HL-60 (cell line): ENCODE measurements around the gene CNGB1.

Source experiments
- DNase-seq, 2 experiments: peaks; one replicate each; pipeline ENCODE4 v3.0.0-alpha.2; 2010 to 2020; ENCODE audit warnings: low read depth in 1 of 2, low spot score in 1 of 2
- H3K27ac ChIP-seq: fragments of 250-450 bp; sonication (Bioruptor Pico); replicated peaks from 2 replicates; pipeline ENCODE4 v1.5.1; 2020; ENCODE audit warnings: mild to moderate bottlenecking, moderate library complexity
- H3K27me3 ChIP-seq: fragments of 250-450 bp; sonication (Bioruptor Pico); 2 replicates; pipeline ENCODE4 v1.5.1; 2021; ENCODE audit warnings: mild to moderate bottlenecking, moderate library complexity; ENCODE audit not compliant: insufficient read depth, poor library complexity, severe bottlenecking
- H3K4me3 ChIP-seq: replicated peaks from 2 replicates; pipeline ENCODE4 v1.5.1; 2011; ENCODE audit warnings: mild to moderate bottlenecking, control low read depth, low read length; ENCODE audit not compliant: insufficient read depth
- GABPA ChIP-seq: IDR thresholded peaks from 2 replicates; pipeline ENCODE4 v1.6.1; 2012; ENCODE audit warnings: low read depth
- POLR2AphosphoS5 ChIP-seq: IDR thresholded peaks from 2 replicates; pipeline ENCODE4 v1.6.1; 2012; ENCODE audit warnings: low read depth
- SPI1 ChIP-seq: IDR thresholded peaks from 2 replicates; pipeline ENCODE4 v1.6.1; 2012; ENCODE audit warnings: low read depth, mild to moderate bottlenecking, borderline replicate concordance
- TF ChIP-seq, protein P1 (sequence below): IDR thresholded peaks from 2 replicates; pipeline ENCODE4 v1.6.1; 2012; ENCODE audit warnings: low read depth; ENCODE audit not compliant: insufficient replicate concordance
- TF ChIP-seq, protein P2 (sequence below): IDR thresholded peaks from one replicate; pipeline ENCODE4 v1.5.1; 2011; ENCODE audit warnings: low read length, control low read depth, inconsistent platforms; ENCODE audit not compliant: insufficient read depth

CNGB1 gene

DNA sequence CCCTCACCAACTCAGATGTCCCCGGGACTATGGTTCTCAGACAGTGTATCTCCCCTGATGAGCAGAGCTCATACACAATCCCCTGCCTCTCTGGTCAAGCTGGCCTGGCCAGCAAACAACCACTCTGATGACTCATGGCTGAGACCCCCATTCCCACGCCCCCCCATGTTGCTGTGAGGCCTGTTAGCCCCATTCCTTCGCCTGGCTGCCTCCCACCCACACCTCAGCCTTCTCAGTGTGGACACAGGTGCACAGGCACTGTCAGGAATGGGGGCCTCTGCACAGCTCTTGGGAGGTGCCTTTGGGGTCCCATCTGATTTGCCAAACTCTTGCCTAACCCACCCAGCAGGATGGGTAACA lies 80.2 kb downstream of the CNGB1 start:
- no peak for DNase-seq
- Histone ChIP-seq H3K27me3 (no peaks in the 10 kb centered on the region), H3K27ac (no peak overlapping the region), H3K4me3 (no peak overlapping the region)
- TF ChIP-seq SPI1, result no peak
- TF ChIP-seq, protein P1, sequence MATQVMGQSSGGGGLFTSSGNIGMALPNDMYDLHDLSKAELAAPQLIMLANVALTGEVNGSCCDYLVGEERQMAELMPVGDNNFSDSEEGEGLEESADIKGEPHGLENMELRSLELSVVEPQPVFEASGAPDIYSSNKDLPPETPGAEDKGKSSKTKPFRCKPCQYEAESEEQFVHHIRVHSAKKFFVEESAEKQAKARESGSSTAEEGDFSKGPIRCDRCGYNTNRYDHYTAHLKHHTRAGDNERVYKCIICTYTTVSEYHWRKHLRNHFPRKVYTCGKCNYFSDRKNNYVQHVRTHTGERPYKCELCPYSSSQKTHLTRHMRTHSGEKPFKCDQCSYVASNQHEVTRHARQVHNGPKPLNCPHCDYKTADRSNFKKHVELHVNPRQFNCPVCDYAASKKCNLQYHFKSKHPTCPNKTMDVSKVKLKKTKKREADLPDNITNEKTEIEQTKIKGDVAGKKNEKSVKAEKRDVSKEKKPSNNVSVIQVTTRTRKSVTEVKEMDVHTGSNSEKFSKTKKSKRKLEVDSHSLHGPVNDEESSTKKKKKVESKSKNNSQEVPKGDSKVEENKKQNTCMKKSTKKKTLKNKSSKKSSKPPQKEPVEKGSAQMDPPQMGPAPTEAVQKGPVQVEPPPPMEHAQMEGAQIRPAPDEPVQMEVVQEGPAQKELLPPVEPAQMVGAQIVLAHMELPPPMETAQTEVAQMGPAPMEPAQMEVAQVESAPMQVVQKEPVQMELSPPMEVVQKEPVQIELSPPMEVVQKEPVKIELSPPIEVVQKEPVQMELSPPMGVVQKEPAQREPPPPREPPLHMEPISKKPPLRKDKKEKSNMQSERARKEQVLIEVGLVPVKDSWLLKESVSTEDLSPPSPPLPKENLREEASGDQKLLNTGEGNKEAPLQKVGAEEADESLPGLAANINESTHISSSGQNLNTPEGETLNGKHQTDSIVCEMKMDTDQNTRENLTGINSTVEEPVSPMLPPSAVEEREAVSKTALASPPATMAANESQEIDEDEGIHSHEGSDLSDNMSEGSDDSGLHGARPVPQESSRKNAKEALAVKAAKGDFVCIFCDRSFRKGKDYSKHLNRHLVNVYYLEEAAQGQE, result no peak
- TF ChIP-seq, protein P2, sequence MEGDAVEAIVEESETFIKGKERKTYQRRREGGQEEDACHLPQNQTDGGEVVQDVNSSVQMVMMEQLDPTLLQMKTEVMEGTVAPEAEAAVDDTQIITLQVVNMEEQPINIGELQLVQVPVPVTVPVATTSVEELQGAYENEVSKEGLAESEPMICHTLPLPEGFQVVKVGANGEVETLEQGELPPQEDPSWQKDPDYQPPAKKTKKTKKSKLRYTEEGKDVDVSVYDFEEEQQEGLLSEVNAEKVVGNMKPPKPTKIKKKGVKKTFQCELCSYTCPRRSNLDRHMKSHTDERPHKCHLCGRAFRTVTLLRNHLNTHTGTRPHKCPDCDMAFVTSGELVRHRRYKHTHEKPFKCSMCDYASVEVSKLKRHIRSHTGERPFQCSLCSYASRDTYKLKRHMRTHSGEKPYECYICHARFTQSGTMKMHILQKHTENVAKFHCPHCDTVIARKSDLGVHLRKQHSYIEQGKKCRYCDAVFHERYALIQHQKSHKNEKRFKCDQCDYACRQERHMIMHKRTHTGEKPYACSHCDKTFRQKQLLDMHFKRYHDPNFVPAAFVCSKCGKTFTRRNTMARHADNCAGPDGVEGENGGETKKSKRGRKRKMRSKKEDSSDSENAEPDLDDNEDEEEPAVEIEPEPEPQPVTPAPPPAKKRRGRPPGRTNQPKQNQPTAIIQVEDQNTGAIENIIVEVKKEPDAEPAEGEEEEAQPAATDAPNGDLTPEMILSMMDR, result no peak
- no peak for TF ChIP-seq POLR2AphosphoS5
- no peak for TF ChIP-seq GABPA

DNA sequence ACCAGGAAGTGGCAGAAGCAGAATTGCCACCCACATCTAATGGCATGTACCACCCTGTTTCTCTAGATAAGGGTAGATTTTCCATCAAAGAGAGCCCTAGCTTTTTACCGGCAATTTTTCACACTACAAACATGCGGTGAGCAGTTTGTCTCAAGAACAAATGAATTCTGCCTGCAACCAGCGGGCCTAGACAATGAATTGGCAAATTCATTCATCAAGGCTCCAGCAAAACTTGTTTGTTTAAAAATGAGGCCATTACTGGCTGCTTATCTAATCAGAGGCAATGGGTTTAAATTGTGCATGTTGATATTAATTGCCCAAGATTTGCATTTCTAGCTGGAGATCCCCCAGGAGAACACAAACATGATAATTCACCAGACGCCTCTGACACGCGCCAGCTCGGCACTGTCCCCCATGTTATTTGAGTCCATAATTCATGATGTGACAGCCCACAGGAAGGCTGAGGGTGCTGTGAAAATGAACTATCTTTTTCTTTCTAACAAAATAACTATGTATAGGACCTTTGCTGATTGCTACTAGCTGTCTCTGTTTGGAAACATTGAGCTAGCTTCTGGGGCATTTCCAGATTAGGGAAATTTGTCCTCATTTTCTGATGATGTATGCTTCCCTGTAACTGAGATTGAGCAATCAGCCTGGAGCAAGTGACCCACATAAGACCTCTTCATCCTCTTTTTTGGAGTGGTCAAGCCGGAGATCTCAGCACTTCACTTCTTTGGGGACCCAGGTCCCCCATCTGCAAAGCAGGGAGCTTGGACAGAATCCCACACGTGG lies 80.8 kb downstream of the CNGB1 start:
- H3K27me3 ChIP-seq, result no peaks in the 10 kb centered on the region
- H3K27ac ChIP-seq, result no peak overlapping the region
- H3K4me3 ChIP-seq, result no peak overlapping the region
- TF ChIP-seq, protein P1, result no peak
- no peak for TF ChIP-seq SPI1
- TF ChIP-seq POLR2AphosphoS5, result no peak
- no peak for DNase-seq

DNA sequence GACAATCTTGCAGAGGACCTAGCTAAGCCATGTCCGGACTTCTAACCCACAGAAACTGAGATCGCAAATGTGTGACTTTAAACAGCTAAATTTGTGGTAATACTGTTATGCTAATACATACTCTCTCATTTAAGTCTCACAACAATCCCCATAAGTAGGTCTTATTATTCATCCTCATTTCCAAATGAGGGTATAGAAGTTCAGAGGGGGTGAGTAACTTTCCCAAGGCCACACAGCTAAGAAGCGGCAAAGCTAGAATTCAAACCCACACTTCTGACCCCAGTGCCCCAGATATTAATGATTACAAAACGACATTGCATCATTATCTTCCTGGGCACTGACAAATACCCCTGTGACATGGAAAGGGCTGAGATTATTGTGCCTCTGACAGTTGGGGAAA lies 81.4 kb downstream of the CNGB1 start:
- DNase-seq, result no peak
- H3K27me3 ChIP-seq, result peaks cover 5% of the 10 kb centered on the region
- no peak overlapping the region for H3K4me3 ChIP-seq
- no peak overlapping the region for H3K27ac ChIP-seq
- TF ChIP-seq GABPA, result no peak
- TF ChIP-seq, protein P2, result no peak
- no peak for TF ChIP-seq SPI1
- no peak for TF ChIP-seq POLR2AphosphoS5
- TF ChIP-seq, protein P1, result no peak
